SK-N-SH (cell line): ENCODE data around the gene CCDC15. TPM values are rescaled to one million over a fixed set of nuclear protein-coding genes. Genes with fewer than 3 reads are reported as not detected.

ENCODE experiments used
- CTCF ChIA-PET: fragments of 300-600, 350-600 bp; formaldehyde crosslinking; extraction: SDS; loops from one replicate; lab custom pipeline; 2021; lab: Yijun Ruan, JAX
- POLR2A ChIA-PET: fragments of 350-600 bp; sonication (Branson Sonifier 250); formaldehyde crosslinking; extraction: SDS; loops from one replicate; lab custom pipeline; 2020; ENCODE audit warnings: antibody characterized with exemption, inconsistent platforms; lab: Yijun Ruan, JAX
- DNase-seq: peaks from one replicate; pipeline ENCODE4 v3.0.0; 2012
- H2AFZ ChIP-seq: fragments of 200-600 bp; sonication (generic); 2 replicates; pipeline ENCODE4 v1.8.1; 2016; ENCODE audit warnings: antibody characterized with exemption, mild to moderate bottlenecking, low read depth
- H3F3A ChIP-seq: fragments of 200-600 bp; sonication (generic); replicated peaks from 2 replicates; pipeline ENCODE3; 2016; ENCODE audit warnings: antibody characterized with exemption, mild to moderate bottlenecking; ENCODE audit not compliant: insufficient read depth
- H3K27ac ChIP-seq, 2 experiments: fragments of 200-500 bp in 1 of 2; fragments of 200-600 bp in 1 of 2; sonication (Bioruptor generic) in 1 of 2; sonication (generic), shearing (Covaris generic) in 1 of 2; 2 replicates each; pipeline versions ENCODE4 v1.5.1 to v1.6.1; 2014 to 2016; ENCODE audit warnings: low read depth in 2 of 2, inconsistent platforms in 1 of 2, low read length in 1 of 2, mild to moderate bottlenecking in 1 of 2, mixed read lengths in 1 of 2
- H3K27me3 ChIP-seq: fragments of 200-600 bp; sonication (generic), shearing (Covaris generic); 2 replicates; pipeline ENCODE4 v1.6.1; 2016; ENCODE audit warnings: mixed run types; ENCODE audit not compliant: insufficient read depth
- H3K36me3 ChIP-seq, 2 experiments: fragments of 200-500 bp in 1 of 2; fragments of 200-600 bp in 1 of 2; sonication (Bioruptor generic) in 1 of 2; sonication (generic) in 1 of 2; replicated peaks in 1 of 2; 2 replicates each; pipeline versions ENCODE3 to v1.5.1; 2014 to 2016; ENCODE audit warnings: low read length in 1 of 2, mild to moderate bottlenecking in 1 of 2; ENCODE audit not compliant: insufficient read depth in 2 of 2, control insufficient read depth in 1 of 2
- H3K4me1 ChIP-seq, 2 experiments: fragments of 200-500 bp in 1 of 2; fragments of 200-600 bp in 1 of 2; sonication (Bioruptor generic) in 1 of 2; sonication (generic), shearing (Covaris generic) in 1 of 2; 2 replicates each; pipeline versions ENCODE4 v1.5.1 to v1.6.1; 2014 to 2016; ENCODE audit warnings: low read depth in 1 of 2, low read length in 1 of 2, mixed run types in 1 of 2; ENCODE audit not compliant: insufficient read depth in 2 of 2, control insufficient read depth in 1 of 2
- H3K4me2 ChIP-seq: fragments of 200-600 bp; sonication (generic), shearing (Covaris generic); 2 replicates; pipeline ENCODE4 v1.6.1; 2017; ENCODE audit warnings: mixed run types
- H3K4me3 ChIP-seq, 2 experiments: fragments of 200-500 bp in 1 of 2; fragments of 200-600 bp in 1 of 2; sonication (Bioruptor generic) in 1 of 2; sonication (generic), shearing (Covaris generic) in 1 of 2; 2 replicates each; pipeline versions ENCODE4 v1.5.1 to v1.8.1; 2014 to 2016; ENCODE audit warnings: low read depth in 2 of 2, inconsistent platforms in 1 of 2, low read length in 1 of 2, mild to moderate bottlenecking in 1 of 2, mixed read lengths in 1 of 2, moderate library complexity in 1 of 2
- H3K79me2 ChIP-seq: fragments of 200-600 bp; sonication (generic); 2 replicates; pipeline ENCODE4 v1.8.1; 2017; ENCODE audit warnings: mild to moderate bottlenecking; ENCODE audit not compliant: insufficient read depth
- H3K9ac ChIP-seq: fragments of 200-600 bp; sonication (generic); 2 replicates; pipeline ENCODE4 v1.6.1; 2017; ENCODE audit warnings: mixed run types
- H3K9me2 ChIP-seq: fragments of 200-600 bp; sonication (generic); 2 replicates; pipeline ENCODE4 v1.6.1; 2017; ENCODE audit warnings: mixed run types
- H3K9me3 ChIP-seq: fragments of 200-600 bp; sonication (generic); 2 replicates; pipeline ENCODE4 v1.6.1; 2017; ENCODE audit warnings: mixed run types, mild to moderate bottlenecking, moderate library complexity
- H4K20me1 ChIP-seq: fragments of 200-600 bp; sonication (generic); 2 replicates; pipeline ENCODE4 v1.6.1; 2017; ENCODE audit warnings: mild to moderate bottlenecking, mixed run types; ENCODE audit not compliant: insufficient read depth
- CTCF ChIP-seq: fragments of 200-600 bp; sonication (generic); IDR thresholded peaks from 2 replicates; pipeline ENCODE4 v1.6.1; 2017; ENCODE audit warnings: antibody characterized with exemption, mild to moderate bottlenecking, moderate library complexity
- EZH2phosphoT487 ChIP-seq: fragments of 200-600 bp; sonication (generic); IDR thresholded peaks from 2 replicates; pipeline ENCODE4 v1.6.1; 2017; ENCODE audit warnings: low read depth, mixed run types, mild to moderate bottlenecking, antibody characterized with exemption, moderate library complexity, borderline replicate concordance
- FOXJ3 ChIP-seq: sonication (generic); formaldehyde crosslinking; IDR thresholded peaks from 2 replicates; pipeline ENCODE4 v1.5.1; 2020; ENCODE audit warnings: mild to moderate bottlenecking, missing genetic modification reagents
- NRF1 ChIP-seq: IDR thresholded peaks from 2 replicates; pipeline ENCODE4 v1.6.1; 2012; ENCODE audit warnings: low read depth, mild to moderate bottlenecking, low read length
- PBX3 ChIP-seq: IDR thresholded peaks from 2 replicates; pipeline ENCODE4; 2012
- RFX5 ChIP-seq: IDR thresholded peaks from 2 replicates; pipeline ENCODE4 v1.6.1; 2012; ENCODE audit warnings: mild to moderate bottlenecking, improper control_type of control experiment, low read length
- SMC3 ChIP-seq: IDR thresholded peaks from 2 replicates; pipeline ENCODE4 v1.6.1; 2012; ENCODE audit warnings: low read depth, low read length, improper control_type of control experiment
- USF2 ChIP-seq: fragments of 150-350 bp; IDR thresholded peaks from 2 replicates; pipeline ENCODE4 v1.6.1; 2017; ENCODE audit warnings: antibody characterized with exemption, low read length, low read depth, borderline replicate concordance
- YY1 ChIP-seq: IDR thresholded peaks from 2 replicates; pipeline ENCODE4 v1.4.0; 2012; ENCODE audit warnings: low read depth, mild to moderate bottlenecking
- ZBTB33 ChIP-seq: IDR thresholded peaks from 2 replicates; pipeline ENCODE4 v1.4.0; 2012; ENCODE audit warnings: low read depth, borderline replicate concordance
- WGBS: methylation state at CpG from one replicate; pipeline ENCODE4 v1.1.6; 2017; ENCODE audit warnings: low lambda C conversion rate; 5-methylcytosine and 5-hydroxymethylcytosine counted together
- polyA plus RNA-seq, 3 experiments: library from polyadenylated mRNA; depleted of rRNA; stranded (reverse); fragments of >200 nt; gene quantifications; 2 replicates each; pipeline ENCODE4 v1.2.3, GENCODE V29; 2012

Gene CCDC15
- polyA plus RNA-seq, 1 of the 3 experiments (the other 2 are of a cell fraction), result 0.69 TPM

- CTCF ChIA-PET, result no interaction called here
- no peak overlapping the region for H3K4me2 ChIP-seq
- H3K9ac ChIP-seq, result no peak overlapping the region
- no peaks in the 10 kb centered on the region for H4K20me1 ChIP-seq
- H3K9me3 ChIP-seq, result peaks cover 5% of the 10 kb centered on the region; the same call in 1 of the 2 replicates
- H3F3A ChIP-seq, result no peaks in the 10 kb centered on the region
- no peaks in the 10 kb centered on the region for H3K4me1 ChIP-seq
- no peaks in the 10 kb centered on the region for H3K27me3 ChIP-seq
- POLR2A ChIA-PET, result no interaction called here
- no peaks in the 10 kb centered on the region for H3K36me3 ChIP-seq
- H3K4me3 ChIP-seq, result no peak overlapping the region
- DNase-seq, result no peak
- H2AFZ ChIP-seq, result no peak overlapping the region
- TF ChIP-seq FOXJ3 (CRISPR knock-in tag), result no peak
- no peak for TF ChIP-seq CTCF
- TF ChIP-seq RFX5, result no peak
- TF ChIP-seq USF2, result no peak
- TF ChIP-seq EZH2phosphoT487, result no peak
- no peak for TF ChIP-seq YY1
- no peak for TF ChIP-seq SMC3
- TF ChIP-seq ZBTB33, result no peak
- TF ChIP-seq, all 33 proteins: peak for 0
- 80% methylated on average over 3 of the region's 3 CpGs for WGBS
- Histone ChIP-seq H3K9me2 (no peaks in the 10 kb centered on the region), H3K27ac (no peak overlapping the region), H3K79me2 (no peaks in the 10 kb centered on the region)
Measured at GRCh38 chr11:124984512-124984854, 30.5 kb downstream of the CCDC15 start.

GRCh38 chr11:124987096-124987495 lies 33.1 kb downstream of the CCDC15 start:
- H2AFZ ChIP-seq, result no peak overlapping the region
- H3K4me2 ChIP-seq, result no peak overlapping the region
- ChIA-PET POLR2A (no interaction called here), CTCF (no interaction called here)
- H3K9me2 ChIP-seq, result no peaks in the 10 kb centered on the region
- no peaks in the 10 kb centered on the region for H3K79me2 ChIP-seq
- no peaks in the 10 kb centered on the region for H4K20me1 ChIP-seq
- H3K27ac ChIP-seq, result no peak overlapping the region
- H3K9ac ChIP-seq, result no peak overlapping the region
- H3K4me3 ChIP-seq, result no peak overlapping the region
- peaks cover 3% of the 10 kb centered on the region; the same call in 1 of the 2 replicates for H3K9me3 ChIP-seq
- no peaks in the 10 kb centered on the region for H3K4me1 ChIP-seq
- TF ChIP-seq PBX3 (no peak), NRF1 (no peak)
- no peaks in the 10 kb centered on the region for H3K27me3 ChIP-seq
- WGBS, result 64% methylated on average over 1 of the region's 1 CpG
- DNase-seq, result no peak
- no peaks in the 10 kb centered on the region for H3K36me3 ChIP-seq
- H3F3A ChIP-seq, result no peaks in the 10 kb centered on the region
